SK-N-SH treated with all-trans-retinoic acid at 6 μM for 48 hours (cell line): ENCODE results near the gene ZNF283.

Source experiments
- ARNTL ChIP-seq: fragments of 450-650 bp; formaldehyde crosslinking; IDR thresholded peaks from 2 replicates; pipeline ENCODE4 v1.5.0; 2020; ENCODE audit warnings: low read depth, mild to moderate bottlenecking, moderate library complexity, borderline replicate concordance
- ISL1 ChIP-seq: fragments of 250-450 bp; sonication (Bioruptor Pico); IDR thresholded peaks from 2 replicates; pipeline ENCODE4 v2.1.2; 2022; ENCODE audit warnings: mild to moderate bottlenecking, moderate library complexity
- PATZ1 ChIP-seq: fragments of 250-450 bp; sonication (Bioruptor Pico); IDR thresholded peaks from 2 replicates; pipeline ENCODE4 v1.8.0; 2020; ENCODE audit warnings: mild to moderate bottlenecking, moderate library complexity, borderline replicate concordance
- PPARA ChIP-seq: fragments of 250-450 bp; sonication (Bioruptor Pico); IDR thresholded peaks from 2 replicates; pipeline ENCODE4 v1.5.0; 2020; ENCODE audit warnings: mild to moderate bottlenecking, borderline replicate concordance
- RARB ChIP-seq: fragments of 250-450 bp; sonication (Bioruptor Pico); IDR thresholded peaks from 2 replicates; pipeline ENCODE4 v1.8.0; 2021; ENCODE audit warnings: mild to moderate bottlenecking, moderate library complexity
- TSHZ2 ChIP-seq: fragments of 250-450 bp; sonication (Bioruptor Pico); IDR thresholded peaks from 2 replicates; pipeline ENCODE4 v1.5.0; 2020; ENCODE audit warnings: mild to moderate bottlenecking, moderate library complexity
- ZFP3 ChIP-seq: fragments of 250-450 bp; sonication (Bioruptor Pico); IDR thresholded peaks from 2 replicates; pipeline ENCODE4 v1.5.0; 2020; ENCODE audit warnings: mild to moderate bottlenecking, moderate library complexity

DNA sequence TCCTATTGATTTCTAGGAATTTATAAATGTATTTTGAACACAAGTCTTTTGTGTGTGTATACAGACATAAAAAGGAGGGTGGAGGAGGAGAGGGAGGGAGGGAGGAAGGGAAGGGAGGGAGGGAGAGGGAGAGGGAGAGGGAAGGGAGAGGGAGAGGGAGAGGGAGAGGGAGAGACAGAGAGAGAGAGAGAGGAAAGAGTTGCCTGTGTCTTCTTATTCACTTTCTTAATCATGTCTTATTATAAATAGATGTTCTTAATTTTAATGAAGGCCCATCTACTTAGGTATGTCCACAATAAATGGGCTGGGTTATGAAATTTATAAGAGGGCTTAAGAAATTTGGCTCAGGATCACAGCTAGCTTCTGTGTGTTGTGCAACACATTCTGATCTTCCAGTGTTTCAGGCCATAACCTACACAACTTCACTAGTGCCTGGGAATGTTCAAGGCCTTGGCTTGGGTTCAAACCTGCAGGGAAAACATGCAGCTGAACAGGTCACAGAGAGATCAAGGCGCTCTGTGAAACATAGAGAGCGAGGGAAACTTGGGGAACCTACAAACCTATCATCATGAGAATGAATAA is 68.7 kb downstream of the ZNF283 start:
- no peak for TF ChIP-seq PATZ1
- no peak for TF ChIP-seq ISL1 (CRISPR knock-in tag)
- TF ChIP-seq PPARA (CRISPR knock-in tag): no peak
- TF ChIP-seq TSHZ2: no peak
- no peak for TF ChIP-seq ZFP3 (CRISPR knock-in tag)
- no peak for TF ChIP-seq RARB (CRISPR knock-in tag)
- no peak for TF ChIP-seq ARNTL (CRISPR knock-in tag)
